Breast epithelium (tissue), 4 donors: Measurements from ENCODE around the gene NPIPB6. TPM values are rescaled to one million over a fixed set of nuclear protein-coding genes. Genes with fewer than 3 reads are reported as not detected.

Experiments
- DNase-seq, 2 donors: peaks; one replicate each; pipeline ENCODE4 v3.0.0-alpha.2; 2019; ENCODE audit warnings: low spot score in 2 of 2
- H3K27ac ChIP-seq, 2 donors: fragments of 200-600 bp; sonication (generic) in 1 of 2; one replicate each; pipeline ENCODE4 v1.5.1; 2016 to 2019; ENCODE audit warnings: mild to moderate bottlenecking in 1 of 2
- H3K27me3 ChIP-seq, 2 donors: fragments of 200-600 bp; sonication (generic) in 1 of 2; one replicate each; pipeline versions ENCODE4 v1.5.1 to v1.6.0; 2017 to 2019; ENCODE audit warnings: control low read depth in 1 of 2, mild to moderate bottlenecking in 1 of 2
- H3K36me3 ChIP-seq: fragments of 200-600 bp; one replicate; pipeline ENCODE4 v1.5.1; 2019
- H3K4me1 ChIP-seq, 2 donors: fragments of 200-600 bp; sonication (generic); one replicate each; pipeline ENCODE4 v1.5.1; 2016 to 2019; ENCODE audit warnings: control low read depth in 1 of 2
- H3K4me3 ChIP-seq, 3 donors: fragments of 200-600 bp; sonication (generic); 1 replicate in 2 of 3; 2 replicates in 1 of 3; pipeline ENCODE4 v1.5.1; 2016 to 2019; ENCODE audit warnings: mild to moderate bottlenecking in 3 of 3, moderate library complexity in 2 of 3
- H3K9me3 ChIP-seq, 2 donors: fragments of 200-600 bp; sonication (generic) in 1 of 2; one replicate each; pipeline ENCODE4 v1.5.1; 2016 to 2019; ENCODE audit warnings: control low read depth in 1 of 2
- POLR2A ChIP-seq: fragments of 450-650 bp; IDR thresholded peaks from one replicate; pipeline ENCODE4 v1.6.1; 2016; ENCODE audit warnings: antibody characterized with exemption, mild to moderate bottlenecking, moderate library complexity
- POLR2AphosphoS5 ChIP-seq, 3 donors: sonication (generic); formaldehyde crosslinking; IDR thresholded peaks; one replicate each; pipeline ENCODE4 v1.6.1; 2017; ENCODE audit warnings: antibody characterized with exemption in 3 of 3
- intact Hi-C: fragments of 100-400 bp; cut with DNase I; formaldehyde crosslinking; loops from one replicate; pipeline ENCODE4 v1.15.1; 2023; ENCODE audit warnings: low total_unique reads
- total RNA-seq, 3 donors: library from RNA; depleted of rRNA; stranded (reverse); fragments of >200 nt; gene quantifications; one replicate each; pipeline ENCODE4 v1.1.0, GENCODE V29; 2016
- TF ChIP-seq, protein P1 (sequence below), 3 donors: fragments of 450-650 bp; IDR thresholded peaks; one replicate each; pipeline ENCODE4 v1.5.1; 2016 to 2017; ENCODE audit warnings: antibody characterized with exemption in 3 of 3, mild to moderate bottlenecking in 3 of 3, moderate library complexity in 3 of 3

NPIPB6 gene
- total RNA-seq, 3 donors from 2014 or later: 2.6 to 3.3 TPM; not detected in 1

DNA sequence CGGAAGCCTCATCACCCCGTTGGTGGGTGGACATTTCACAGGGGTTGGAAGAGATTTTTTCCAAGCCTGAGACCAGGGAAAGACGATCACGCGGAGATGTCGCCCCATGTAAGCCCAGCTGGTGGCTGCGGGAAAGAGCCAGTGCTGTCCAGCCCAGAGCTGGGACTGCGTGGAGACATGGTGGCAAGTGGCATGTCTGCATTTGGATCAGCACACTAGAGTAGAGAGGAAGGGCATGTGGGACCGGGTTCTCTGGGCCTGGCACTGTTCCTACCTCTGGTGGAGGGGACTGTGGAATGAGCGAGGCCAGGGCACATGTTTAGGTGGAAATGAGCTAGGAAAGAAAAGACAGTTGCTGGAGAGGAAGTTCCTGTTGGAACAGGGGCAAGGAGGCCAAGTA is 51.0 kb downstream of the NPIPB6 start:
- Histone ChIP-seq H3K27me3 (no peaks in the 10 kb centered on the region), H3K36me3 (no peaks in the 10 kb centered on the region), H3K27ac (no peak overlapping the region)

DNA sequence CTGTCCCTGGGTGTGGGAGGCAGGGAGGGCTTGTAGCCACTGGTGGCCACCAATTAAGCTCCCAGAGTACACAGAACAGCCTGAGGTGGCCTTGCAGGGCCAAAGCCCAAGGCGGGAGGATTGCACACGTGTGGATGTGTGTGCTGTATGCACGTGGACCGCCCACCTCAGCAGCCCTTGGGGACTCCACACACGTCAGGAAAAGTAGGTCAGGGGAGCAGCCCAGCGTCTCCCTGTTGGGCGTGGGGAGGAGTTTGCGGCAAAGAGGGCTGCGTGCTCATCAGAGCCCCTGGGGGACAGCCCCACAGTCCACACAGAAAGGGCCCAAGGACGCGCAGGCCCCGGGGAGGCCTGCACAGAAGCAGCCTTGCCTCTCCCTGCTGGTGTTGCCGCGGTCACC is 51.4 kb downstream of the NPIPB6 start:
- H3K9me3 ChIP-seq: no peaks in the 10 kb centered on the region
- no peak overlapping the region for H3K27ac ChIP-seq
- no peaks in the 10 kb centered on the region for H3K4me1 ChIP-seq
- no peak overlapping the region for H3K4me3 ChIP-seq
- H3K36me3 ChIP-seq: no peaks in the 10 kb centered on the region
- intact Hi-C loops: no loop called here
- H3K27me3 ChIP-seq: no peaks in the 10 kb centered on the region
- TF ChIP-seq POLR2AphosphoS5 (IDR thresholded peaks at IDR 0.05) (no peak), POLR2A (no peak)
- TF ChIP-seq, protein P1, sequence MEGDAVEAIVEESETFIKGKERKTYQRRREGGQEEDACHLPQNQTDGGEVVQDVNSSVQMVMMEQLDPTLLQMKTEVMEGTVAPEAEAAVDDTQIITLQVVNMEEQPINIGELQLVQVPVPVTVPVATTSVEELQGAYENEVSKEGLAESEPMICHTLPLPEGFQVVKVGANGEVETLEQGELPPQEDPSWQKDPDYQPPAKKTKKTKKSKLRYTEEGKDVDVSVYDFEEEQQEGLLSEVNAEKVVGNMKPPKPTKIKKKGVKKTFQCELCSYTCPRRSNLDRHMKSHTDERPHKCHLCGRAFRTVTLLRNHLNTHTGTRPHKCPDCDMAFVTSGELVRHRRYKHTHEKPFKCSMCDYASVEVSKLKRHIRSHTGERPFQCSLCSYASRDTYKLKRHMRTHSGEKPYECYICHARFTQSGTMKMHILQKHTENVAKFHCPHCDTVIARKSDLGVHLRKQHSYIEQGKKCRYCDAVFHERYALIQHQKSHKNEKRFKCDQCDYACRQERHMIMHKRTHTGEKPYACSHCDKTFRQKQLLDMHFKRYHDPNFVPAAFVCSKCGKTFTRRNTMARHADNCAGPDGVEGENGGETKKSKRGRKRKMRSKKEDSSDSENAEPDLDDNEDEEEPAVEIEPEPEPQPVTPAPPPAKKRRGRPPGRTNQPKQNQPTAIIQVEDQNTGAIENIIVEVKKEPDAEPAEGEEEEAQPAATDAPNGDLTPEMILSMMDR (IDR thresholded peaks at IDR 0.05): no peak
- DNase-seq: no peak

More for the DNA sequence above, 51.0 kb downstream of the NPIPB6 start:
- no peaks in the 10 kb centered on the region for H3K9me3 ChIP-seq
- H3K4me1 ChIP-seq: no peaks in the 10 kb centered on the region
- intact Hi-C loops: no loop called here
- no peak for DNase-seq
- H3K4me3 ChIP-seq: no peak overlapping the region
- no peak for TF ChIP-seq POLR2A
- no peak for TF ChIP-seq POLR2AphosphoS5 (IDR thresholded peaks at IDR 0.05)
- TF ChIP-seq, protein P1 (IDR thresholded peaks at IDR 0.05): no peak

DNA sequence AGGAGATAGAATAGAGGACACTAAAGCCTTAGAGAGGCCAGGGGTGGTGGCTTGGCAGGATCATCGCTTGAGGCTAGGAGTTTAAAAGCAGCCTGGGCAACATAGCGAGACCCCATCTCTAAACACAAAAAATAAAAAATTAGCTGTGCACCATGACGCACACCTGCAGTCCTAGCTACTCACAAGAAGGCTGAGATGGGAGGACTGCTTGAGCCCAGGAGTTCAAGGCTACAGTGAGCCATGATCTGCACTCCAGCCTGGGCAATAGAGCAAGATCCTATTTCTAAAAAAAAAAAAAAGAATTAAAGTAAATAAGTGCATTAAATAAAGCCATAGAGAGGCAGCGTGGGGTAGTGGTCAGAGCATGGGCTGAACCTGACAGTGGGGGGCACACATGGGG is 51.9 kb downstream of the NPIPB6 start:
- H3K27ac ChIP-seq: no peak overlapping the region
- no peak overlapping the region for H3K4me3 ChIP-seq
- intact Hi-C loops: no loop called here
- H3K36me3 ChIP-seq: no peaks in the 10 kb centered on the region
- H3K4me1 ChIP-seq: no peaks in the 10 kb centered on the region
- no peaks in the 10 kb centered on the region for H3K9me3 ChIP-seq
- H3K27me3 ChIP-seq: no peaks in the 10 kb centered on the region
- DNase-seq: no peak
- TF ChIP-seq, protein P1 (IDR thresholded peaks at IDR 0.05): no peak
- TF ChIP-seq POLR2A (no peak), POLR2AphosphoS5 (IDR thresholded peaks at IDR 0.05) (no peak)

DNA sequence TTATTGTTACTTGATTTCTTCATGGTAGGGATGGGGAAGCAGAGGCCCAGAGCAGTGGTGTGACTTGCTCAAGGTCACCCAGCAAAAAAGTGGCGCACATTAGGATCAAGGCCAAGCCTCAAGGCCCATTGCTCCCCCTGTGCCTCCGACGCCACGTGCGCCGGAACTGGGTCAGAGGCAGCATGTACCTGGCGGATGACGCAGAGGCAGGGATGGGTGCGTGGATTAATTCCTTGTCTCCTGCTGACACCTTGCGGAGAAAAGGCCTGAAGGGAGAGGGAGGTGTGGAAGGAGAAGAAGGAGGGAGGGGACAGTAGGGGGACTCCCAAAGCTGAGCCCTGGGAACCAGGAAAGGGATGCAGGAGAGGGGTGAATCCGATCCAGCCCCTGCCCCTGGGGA is 52.5 kb downstream of the NPIPB6 start:
- intact Hi-C loops: no loop called here
- no peak for DNase-seq
- Histone ChIP-seq H3K4me3 (no peak overlapping the region), H3K36me3 (no peaks in the 10 kb centered on the region), H3K27me3 (no peaks in the 10 kb centered on the region), H3K4me1 (no peaks in the 10 kb centered on the region), H3K27ac (no peak overlapping the region), H3K9me3 (no peaks in the 10 kb centered on the region)
- TF ChIP-seq POLR2A (no peak), POLR2AphosphoS5 (IDR thresholded peaks at IDR 0.05) (no peak)
- TF ChIP-seq, protein P1 (IDR thresholded peaks at IDR 0.05): no peak

DNA sequence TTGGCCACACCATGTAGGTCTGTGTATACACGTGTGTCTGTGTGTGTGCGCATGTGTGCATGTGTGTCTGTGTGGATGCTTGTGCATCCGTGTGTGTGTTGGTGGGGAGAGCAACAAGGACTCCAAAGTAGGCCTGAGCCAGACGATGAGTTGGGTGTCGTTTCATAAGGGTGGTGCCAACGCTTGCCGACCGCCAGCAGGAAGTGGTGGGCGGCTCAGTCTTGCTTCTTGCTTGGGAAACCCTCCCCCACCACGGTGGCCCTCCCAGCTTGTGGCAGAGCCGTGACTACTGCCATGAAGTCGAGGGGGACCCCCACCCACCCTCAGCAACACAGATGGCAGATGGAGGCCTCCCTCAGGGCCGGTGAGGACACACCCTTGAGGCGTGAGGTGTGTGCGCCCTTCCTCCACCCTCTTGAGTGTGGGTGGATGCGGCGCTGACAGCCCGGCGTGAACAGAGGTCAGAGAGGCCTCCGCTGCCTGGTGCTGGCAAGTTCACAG is 53.4 kb downstream of the NPIPB6 start:
- Histone ChIP-seq H3K27me3 (no peaks in the 10 kb centered on the region), H3K27ac (no peak overlapping the region), H3K9me3 (no peaks in the 10 kb centered on the region), H3K36me3 (no peaks in the 10 kb centered on the region), H3K4me1 (no peaks in the 10 kb centered on the region), H3K4me3 (no peak overlapping the region)
- intact Hi-C loops: loop anchor here (5.0 kb wide), 1 partner anchor 673 kb away; no protein-coding TSS in a partner anchor
- DNase-seq: no peak
- no peak for TF ChIP-seq POLR2AphosphoS5 (IDR thresholded peaks at IDR 0.05)
- TF ChIP-seq, protein P1 (IDR thresholded peaks at IDR 0.05): no peak
